H9 (cell line): Measurements from ENCODE around the gene HCAR3. TPM values are rescaled to one million over a fixed set of nuclear protein-coding genes. Genes with fewer than 3 reads are reported as not detected.

Experiments used
- DNase-seq: peaks from one replicate; pipeline ENCODE4 v3.0.0-alpha.2; 2017
- H2AFZ ChIP-seq: one replicate; pipeline ENCODE4 v1.6.1; 2013; ENCODE audit warnings: mild to moderate bottlenecking, low read length, control low read depth, moderate library complexity
- H2AK5ac ChIP-seq: 2 replicates; pipeline ENCODE4 v1.6.1; 2013; ENCODE audit warnings: low read length, control low read depth, mixed read lengths; ENCODE audit not compliant: insufficient read length
- H2BK120ac ChIP-seq: one replicate; pipeline ENCODE4 v1.6.1; 2013; ENCODE audit warnings: low read depth, mild to moderate bottlenecking, low read length, control low read depth, inconsistent platforms; ENCODE audit not compliant: poor library complexity, severe bottlenecking
- H2BK12ac ChIP-seq: 2 replicates; pipeline ENCODE4 v1.6.1; 2013; ENCODE audit warnings: low read length, control low read depth, mixed read lengths, low read depth; ENCODE audit not compliant: insufficient read length
- H2BK15ac ChIP-seq: 2 replicates; pipeline ENCODE4 v1.6.1; 2013; ENCODE audit warnings: low read depth, low read length, control low read depth
- H2BK20ac ChIP-seq: one replicate; pipeline ENCODE4 v1.6.1; 2013; ENCODE audit warnings: low read depth, mild to moderate bottlenecking, low read length, control low read depth, inconsistent platforms; ENCODE audit not compliant: poor library complexity, severe bottlenecking
- H2BK5ac ChIP-seq: 2 replicates; pipeline ENCODE4 v1.6.1; 2013; ENCODE audit warnings: low read length, control low read depth, mixed read lengths; ENCODE audit not compliant: insufficient read length
- H3K14ac ChIP-seq: 2 replicates; pipeline ENCODE4 v1.6.1; 2013; ENCODE audit warnings: low read length, control low read depth; ENCODE audit not compliant: insufficient read depth
- H3K18ac ChIP-seq: 2 replicates; pipeline ENCODE4 v1.6.1; 2013; ENCODE audit warnings: low read depth, mild to moderate bottlenecking, mixed read lengths, low read length, control low read depth; ENCODE audit not compliant: insufficient read length
- H3K23ac ChIP-seq: 2 replicates; pipeline ENCODE4 v1.6.1; 2013; ENCODE audit warnings: low read length, control low read depth, mixed read lengths, low read depth; ENCODE audit not compliant: insufficient read length
- H3K23me2 ChIP-seq: 2 replicates; pipeline ENCODE4 v1.6.1; 2013; ENCODE audit warnings: low read depth, mild to moderate bottlenecking, mixed read lengths, low read length, control low read depth; ENCODE audit not compliant: insufficient read length, poor library complexity, severe bottlenecking
- H3K27ac ChIP-seq: 2 replicates; pipeline ENCODE4 v1.5.1; 2013; ENCODE audit warnings: low read length, control low read depth, mixed read lengths, low read depth; ENCODE audit not compliant: insufficient read length
- H3K27me3 ChIP-seq: 2 replicates; pipeline ENCODE4 v1.6.1; 2013; ENCODE audit warnings: low read length, control low read depth, inconsistent platforms; ENCODE audit not compliant: insufficient read depth
- H3K4ac ChIP-seq: 2 replicates; pipeline ENCODE4 v1.6.1; 2013; ENCODE audit warnings: low read depth, mild to moderate bottlenecking, control low read depth, inconsistent platforms, low read length, moderate library complexity
- H3K4me1 ChIP-seq: 2 replicates; pipeline ENCODE4 v1.6.1; 2013; ENCODE audit warnings: low read length, control low read depth, inconsistent platforms; ENCODE audit not compliant: insufficient read depth
- H3K4me2 ChIP-seq: 2 replicates; pipeline ENCODE4 v1.6.1; 2013; ENCODE audit warnings: low read length, control low read depth, mixed read lengths; ENCODE audit not compliant: insufficient read length, insufficient read depth
- H3K56ac ChIP-seq: 2 replicates; pipeline ENCODE4 v1.6.1; 2013; ENCODE audit warnings: low read depth, mild to moderate bottlenecking, mixed read lengths, low read length, control low read depth; ENCODE audit not compliant: insufficient read length
- H3K79me1 ChIP-seq: 2 replicates; pipeline ENCODE4 v1.6.1; 2013; ENCODE audit warnings: low read depth, mild to moderate bottlenecking, moderate library complexity, low read length, control low read depth, inconsistent platforms; ENCODE audit not compliant: insufficient read depth, poor library complexity, severe bottlenecking
- H3K79me2 ChIP-seq: 2 replicates; pipeline ENCODE4 v1.6.1; 2013; ENCODE audit warnings: low read length, control low read depth, inconsistent platforms; ENCODE audit not compliant: insufficient read depth
- H3K9ac ChIP-seq: 2 replicates; pipeline ENCODE4 v1.6.1; 2013; ENCODE audit warnings: low read length, control low read depth, mixed read lengths; ENCODE audit not compliant: insufficient read length; ENCODE audit errors: extremely low read depth
- H3K9me3 ChIP-seq: one replicate; pipeline ENCODE4 v1.6.1; 2013; ENCODE audit warnings: low read depth, low read length, inconsistent platforms; ENCODE audit not compliant: control insufficient read depth
- H3T11ph ChIP-seq: one replicate; pipeline ENCODE4 v1.6.1; 2013; ENCODE audit warnings: mild to moderate bottlenecking, low read length, control low read depth, inconsistent platforms
- H4K20me1 ChIP-seq: one replicate; pipeline ENCODE4 v1.6.1; 2013; ENCODE audit not compliant: control insufficient read depth, insufficient read length, insufficient read depth
- H4K5ac ChIP-seq: 2 replicates; pipeline ENCODE4 v1.6.1; 2013; ENCODE audit warnings: low read depth, mild to moderate bottlenecking, mixed read lengths, low read length, control low read depth; ENCODE audit not compliant: insufficient read length
- H4K8ac ChIP-seq: replicated peaks from 2 replicates; pipeline ENCODE4 v1.6.1; 2013; ENCODE audit warnings: low read length, control low read depth, mixed read lengths, low read depth; ENCODE audit not compliant: insufficient read length
- H4K91ac ChIP-seq: 2 replicates; pipeline ENCODE4 v1.6.1; 2013; ENCODE audit warnings: low read depth, mild to moderate bottlenecking, moderate library complexity, mixed read lengths, low read length, control low read depth; ENCODE audit not compliant: insufficient read length
- H3K27ac Mint-ChIP-seq, 3 experiments: 2 replicates in 2 of 3; 3 replicates in 1 of 3; pipeline ENCODE4 v1.8.0; 2020 to 2021; ENCODE audit warnings: mixed read lengths in 3 of 3, mild to moderate bottlenecking in 1 of 3, moderate library complexity in 1 of 3
- H3K27me3 Mint-ChIP-seq: 2 replicates; pipeline ENCODE4 v1.8.0; 2021; ENCODE audit warnings: low read depth, mild to moderate bottlenecking, moderate library complexity, mixed read lengths
- H3K36me3 Mint-ChIP-seq, 3 experiments: 2 replicates in 2 of 3; 3 replicates in 1 of 3; pipeline ENCODE4 v1.8.0; 2020 to 2021; ENCODE audit warnings: low read depth in 3 of 3, mixed read lengths in 3 of 3; ENCODE audit not compliant: insufficient read depth in 1 of 3
- H3K4me1 Mint-ChIP-seq, 2 experiments: 2 replicates each; pipeline ENCODE4 v1.8.0; 2020; ENCODE audit warnings: mixed read lengths in 2 of 2
- H3K4me3 Mint-ChIP-seq, 2 experiments: 2 replicates in 1 of 2; 3 replicates in 1 of 2; pipeline ENCODE4 v1.8.0; 2020 to 2021; ENCODE audit warnings: mild to moderate bottlenecking in 2 of 2, mixed read lengths in 2 of 2, moderate library complexity in 1 of 2
- H3K9me3 Mint-ChIP-seq, 2 experiments: 2 replicates in 1 of 2; 3 replicates in 1 of 2; pipeline ENCODE4 v1.8.0; 2020; ENCODE audit warnings: mild to moderate bottlenecking in 2 of 2, mixed read lengths in 2 of 2, moderate library complexity in 1 of 2
- WGBS: extraction: QIAGEN DNeasy Blood & Tissue Kit; methylation state at CpG from one replicate; pipeline ENCODE4 v1.1.7; 2013; ENCODE audit warnings: missing lambda C conversion rate, low lambda C conversion rate, mixed read lengths; ENCODE audit not compliant: insufficient read length; ENCODE audit errors: extremely low coverage; 5-methylcytosine and 5-hydroxymethylcytosine counted together
- total RNA-seq: library from RNA; stranded (reverse); gene quantifications from 2 replicates; pipeline ENCODE4 v1.2.1, GENCODE V29; 2021
- TF ChIP-seq, protein P1 (sequence below): fragments of 200-600 bp; sonication (generic); conservative IDR thresholded peaks from 3 replicates; pipeline ENCODE4 v1.8.0; 2021; ENCODE audit warnings: antibody characterized with exemption, mild to moderate bottlenecking

The HCAR3 gene
- total RNA-seq, 1 experiment from 2014 or later = not detected

GRCh38 chr12:122691566-122691965 lies 25.0 kb downstream of the HCAR3 start:
- Histone ChIP-seq H3K9me3 (no peaks in the 10 kb centered on the region), H3K27ac (no peak overlapping the region), H3K14ac (no peak overlapping the region), H4K20me1 (no peaks in the 10 kb centered on the region), H2AFZ (no peak overlapping the region), H2BK5ac (no peak overlapping the region), H3K9ac (no peak overlapping the region), H3K79me2 (no peaks in the 10 kb centered on the region), H2BK20ac (no peak overlapping the region), H3K56ac (no peak overlapping the region), H3K4me1 (no peaks in the 10 kb centered on the region; the same call in 1 of the 2 replicates), H4K8ac (no peak overlapping the region), H3K23ac (no peak overlapping the region), H4K5ac (no peak overlapping the region), H2BK12ac (no peak overlapping the region), H3K18ac (no peak overlapping the region), H4K91ac (no peak overlapping the region), H3K79me1 (no peaks in the 10 kb centered on the region), H3T11ph (no peak overlapping the region), H3K27me3 (no peaks in the 10 kb centered on the region), H2BK15ac (no peak overlapping the region), H2BK120ac (no peak overlapping the region), H2AK5ac (no peak overlapping the region), H3K4me2 (no peak overlapping the region), H3K23me2 (no peaks in the 10 kb centered on the region), H3K4ac (no peak overlapping the region)
- Mint-ChIP-seq H3K36me3 (no peaks in the 10 kb centered on the region), H3K9me3 (no peaks in the 10 kb centered on the region), H3K4me3 (no peak overlapping the region), H3K27ac (no peak overlapping the region; a peak in 1 of 7 replicates), H3K4me1 (peaks cover 3 to 15% of the 10 kb centered on the region in 2 experiments), H3K27me3 (peaks cover 2% of the 10 kb centered on the region; the same call in 1 of the 2 replicates)
- no CpG with 5 or more reads among the region's 3 CpGs for WGBS
- DNase-seq = no peak
- TF ChIP-seq, protein P1, sequence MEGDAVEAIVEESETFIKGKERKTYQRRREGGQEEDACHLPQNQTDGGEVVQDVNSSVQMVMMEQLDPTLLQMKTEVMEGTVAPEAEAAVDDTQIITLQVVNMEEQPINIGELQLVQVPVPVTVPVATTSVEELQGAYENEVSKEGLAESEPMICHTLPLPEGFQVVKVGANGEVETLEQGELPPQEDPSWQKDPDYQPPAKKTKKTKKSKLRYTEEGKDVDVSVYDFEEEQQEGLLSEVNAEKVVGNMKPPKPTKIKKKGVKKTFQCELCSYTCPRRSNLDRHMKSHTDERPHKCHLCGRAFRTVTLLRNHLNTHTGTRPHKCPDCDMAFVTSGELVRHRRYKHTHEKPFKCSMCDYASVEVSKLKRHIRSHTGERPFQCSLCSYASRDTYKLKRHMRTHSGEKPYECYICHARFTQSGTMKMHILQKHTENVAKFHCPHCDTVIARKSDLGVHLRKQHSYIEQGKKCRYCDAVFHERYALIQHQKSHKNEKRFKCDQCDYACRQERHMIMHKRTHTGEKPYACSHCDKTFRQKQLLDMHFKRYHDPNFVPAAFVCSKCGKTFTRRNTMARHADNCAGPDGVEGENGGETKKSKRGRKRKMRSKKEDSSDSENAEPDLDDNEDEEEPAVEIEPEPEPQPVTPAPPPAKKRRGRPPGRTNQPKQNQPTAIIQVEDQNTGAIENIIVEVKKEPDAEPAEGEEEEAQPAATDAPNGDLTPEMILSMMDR = no peak
